ENCODE data around the gene DOCK10. TPM values are rescaled to one million over a fixed set of nuclear protein-coding genes. Genes with fewer than 3 reads are reported as not detected.

Gene DOCK10
- total RNA-seq, 1 donor from 2014 or later, result 10.2 TPM

DNA sequence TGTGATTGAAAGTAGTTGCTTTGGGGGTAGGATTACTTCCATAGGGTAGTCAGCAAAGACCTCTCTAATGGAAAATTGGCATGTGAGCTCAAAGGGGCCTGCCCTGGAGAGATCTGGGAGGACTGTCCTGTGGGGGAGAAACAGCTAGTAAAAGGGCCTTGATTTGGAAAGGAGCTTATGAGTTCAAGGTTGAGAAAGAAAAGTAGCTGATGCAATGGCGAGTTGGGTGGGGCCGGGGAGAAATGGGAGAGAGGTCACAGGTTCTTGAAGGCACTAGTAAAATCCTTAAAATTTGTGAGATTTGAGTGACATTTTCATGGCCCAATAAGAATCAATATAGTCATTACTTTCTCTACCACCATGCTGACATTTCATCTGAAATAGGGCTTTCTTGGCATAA is 244.1 kb downstream of the DOCK10 start:
- DNase-seq (ENCODE audit: low spot score in 2 of 2) (no peak), FAIRE-seq (no peak)

- no peak for DNase-seq (ENCODE audit: low spot score in 2 of 2)
- FAIRE-seq, result no peak
Measured at GRCh38 chr2:224796695-224797305, 245.5 kb downstream of the DOCK10 start.

- FAIRE-seq, result no peak
- DNase-seq (ENCODE audit: low spot score in 2 of 2), result no peak
Measured at GRCh38 chr2:224793946-224794345, 248.3 kb downstream of the DOCK10 start.

GRCh38 chr2:224786848-224787247 is 255.4 kb downstream of the DOCK10 start:
- FAIRE-seq (no peak), DNase-seq (ENCODE audit: low spot score in 2 of 2) (no peak)

DNA sequence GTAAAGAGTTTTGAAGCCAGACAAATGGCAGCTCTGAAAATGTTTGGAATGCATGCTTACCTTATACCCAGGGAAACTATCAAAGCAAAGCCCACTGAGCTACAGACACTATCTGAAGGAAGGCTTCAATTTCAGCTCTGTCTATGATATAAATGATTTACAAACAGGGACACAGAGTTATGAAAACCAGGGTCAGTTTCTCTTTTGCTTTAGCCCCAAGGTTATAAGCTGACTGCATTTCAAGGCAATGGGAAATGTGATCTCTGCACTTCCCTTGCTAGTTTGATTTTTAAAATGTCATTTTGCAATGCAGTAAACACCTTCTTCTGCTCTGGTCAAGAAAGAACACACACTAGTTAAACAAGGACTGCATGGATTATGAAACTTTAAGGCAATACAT is 260.9 kb downstream of the DOCK10 start:
- FAIRE-seq, result no peak

GRCh38 chr2:224780823-224781222 is 261.4 kb downstream of the DOCK10 start:
- FAIRE-seq (no peak), DNase-seq (ENCODE audit: low spot score in 2 of 2) (no peak)

More for the DNA sequence above, 260.9 kb downstream of the DOCK10 start:
- no peak for DNase-seq (ENCODE audit: low spot score in 2 of 2)

DNA sequence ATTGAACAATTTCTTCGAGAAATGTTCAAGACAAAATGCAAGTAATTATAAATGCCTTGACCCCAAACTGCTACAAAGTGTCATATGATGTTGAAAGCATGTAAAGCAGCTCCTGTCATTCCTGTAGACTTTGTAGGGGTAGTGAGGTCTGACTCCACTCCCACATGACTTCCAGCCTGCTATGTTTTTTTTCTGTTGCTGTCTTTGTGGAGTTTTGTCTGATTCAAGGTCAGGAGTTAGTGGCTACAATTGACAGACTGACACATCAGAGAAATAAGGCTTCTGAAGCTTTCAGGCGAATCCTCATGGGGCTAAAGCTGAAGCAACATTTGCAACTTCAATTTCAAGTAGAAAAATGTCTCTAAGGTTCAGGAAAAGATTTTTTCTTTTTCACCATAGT is 262.2 kb downstream of the DOCK10 start:
- FAIRE-seq (no peak), DNase-seq (ENCODE audit: low spot score in 2 of 2) (no peak)

DNA sequence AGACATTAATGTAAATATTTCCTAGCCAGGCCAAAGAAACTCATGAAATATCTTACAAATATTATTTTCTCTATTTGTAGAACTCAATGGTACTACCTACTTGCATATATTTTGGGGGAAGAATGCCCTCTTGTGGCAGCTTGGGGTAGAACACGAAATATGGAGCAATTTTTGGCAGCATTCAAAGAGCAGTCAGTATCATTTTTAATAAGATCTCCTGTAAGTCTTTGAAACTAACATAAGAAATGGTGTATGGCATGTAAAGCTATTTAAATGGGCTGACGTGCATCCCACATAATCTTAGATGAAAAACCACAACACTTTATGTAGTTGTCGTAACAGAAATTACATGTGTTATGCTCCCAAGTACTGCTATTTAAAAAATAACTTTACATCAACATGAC is 263.8 kb downstream of the DOCK10 start:
- DNase-seq (ENCODE audit: low spot score in 2 of 2), result peak; percentile 17 to 38
- FAIRE-seq, result peak; percentile 87

GRCh38 chr2:224777559-224777930 is 264.7 kb downstream of the DOCK10 start:
- FAIRE-seq (no peak), DNase-seq (ENCODE audit: low spot score in 2 of 2) (no peak)

GRCh38 chr2:224776795-224777558 is 265.3 kb downstream of the DOCK10 start:
- FAIRE-seq, result no peak
- DNase-seq (ENCODE audit: low spot score in 2 of 2), result no peak

DNA sequence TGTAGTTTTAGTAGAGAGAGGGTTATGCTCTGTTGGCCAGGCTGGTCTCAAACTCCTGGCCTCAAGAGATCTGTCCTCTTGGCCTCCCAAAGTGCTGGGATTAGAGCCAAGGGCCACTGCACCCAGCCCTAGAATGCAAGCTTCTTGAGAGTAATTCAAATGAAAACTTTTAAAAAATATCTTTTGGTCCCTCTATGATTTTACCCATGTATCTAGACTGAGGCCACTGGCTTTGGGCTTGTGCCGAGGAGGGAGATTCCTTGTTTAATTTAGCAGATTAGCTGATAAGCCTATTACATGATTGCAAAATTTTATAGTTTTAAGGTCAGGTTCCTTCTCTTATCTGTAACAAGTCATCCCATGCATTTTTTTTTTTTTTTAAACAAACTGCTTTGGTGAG is 266.6 kb downstream of the DOCK10 start:
- no peak for FAIRE-seq
- DNase-seq (ENCODE audit: low spot score in 2 of 2), result no peak

- no peak for DNase-seq (ENCODE audit: low spot score in 2 of 2)
- FAIRE-seq, result no peak
Measured at GRCh38 chr2:224774735-224775134, 267.5 kb downstream of the DOCK10 start.

DNA sequence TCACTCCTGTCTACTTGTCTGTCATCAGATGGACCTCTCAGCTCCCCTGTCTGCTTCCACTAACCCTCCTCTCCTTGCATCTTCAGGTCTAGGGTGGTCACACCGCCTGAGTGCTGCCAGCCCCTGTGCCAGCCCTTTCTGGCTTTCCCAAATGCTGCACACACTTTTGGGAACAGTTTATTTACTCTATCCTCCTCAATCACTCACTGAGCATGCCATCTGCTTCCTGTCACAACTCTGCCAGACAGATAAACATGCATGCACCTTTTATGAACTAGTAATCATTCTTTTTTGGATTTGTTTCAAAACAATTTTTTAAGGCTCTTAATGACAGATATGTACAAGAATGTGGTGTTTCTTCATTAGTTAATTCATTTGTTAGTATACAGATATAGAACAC is 269.8 kb downstream of the DOCK10 start:
- DNase-seq (ENCODE audit: low spot score in 2 of 2) (no peak), FAIRE-seq (no peak)

GRCh38 chr2:224769489-224769888 is 272.8 kb downstream of the DOCK10 start:
- DNase-seq (ENCODE audit: low spot score in 2 of 2) (no peak), FAIRE-seq (no peak)

DNA sequence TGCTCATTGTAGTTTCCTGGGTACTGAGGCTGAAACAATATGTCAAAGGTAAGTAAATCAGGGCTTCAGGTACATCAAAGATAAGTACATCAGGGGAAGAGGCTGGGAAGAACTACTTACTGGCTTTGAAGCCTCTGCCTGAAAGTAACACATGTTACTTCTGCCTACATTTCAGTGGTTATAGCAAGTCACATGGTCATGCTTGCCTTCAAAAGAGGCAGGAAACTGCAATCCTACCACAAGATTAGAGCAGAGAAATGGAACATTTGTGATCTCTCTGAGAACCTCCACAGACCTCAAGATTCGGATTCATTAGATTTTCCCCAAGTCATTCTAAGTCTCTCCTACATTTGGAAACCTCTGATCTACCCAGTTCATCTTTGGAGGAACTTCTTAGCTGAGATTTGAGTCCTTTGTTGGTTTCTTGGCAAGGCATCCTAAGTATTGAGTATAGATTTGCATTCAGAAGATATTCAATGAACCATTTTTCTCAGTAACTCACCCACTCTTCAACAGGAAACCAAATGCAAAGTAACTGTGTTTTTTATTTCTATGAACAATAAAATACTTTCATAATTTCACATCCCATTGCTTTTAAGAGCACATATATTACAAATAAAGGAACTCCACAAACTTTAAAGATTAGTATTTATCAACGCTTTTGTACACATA is 277.6 kb downstream of the DOCK10 start:
- DNase-seq (ENCODE audit: low spot score in 2 of 2) (no peak), FAIRE-seq (no peak)

GRCh38 chr2:224757934-224758548 is 284.2 kb downstream of the DOCK10 start:
- DNase-seq (ENCODE audit: low spot score in 2 of 2) (no peak), FAIRE-seq (no peak)

GRCh38 chr2:224753743-224754540 is 288.3 kb downstream of the DOCK10 start:
- no peak for FAIRE-seq
- no peak for DNase-seq (ENCODE audit: low spot score in 2 of 2)

GRCh38 chr2:224751996-224752698 is 290.1 kb downstream of the DOCK10 start:
- DNase-seq (ENCODE audit: low spot score in 2 of 2) (no peak), FAIRE-seq (no peak)

- DNase-seq (ENCODE audit: low spot score in 2 of 2) (no peak), FAIRE-seq (no peak)
Measured at GRCh38 chr2:224749136-224749535, 293.1 kb downstream of the DOCK10 start.

DNA sequence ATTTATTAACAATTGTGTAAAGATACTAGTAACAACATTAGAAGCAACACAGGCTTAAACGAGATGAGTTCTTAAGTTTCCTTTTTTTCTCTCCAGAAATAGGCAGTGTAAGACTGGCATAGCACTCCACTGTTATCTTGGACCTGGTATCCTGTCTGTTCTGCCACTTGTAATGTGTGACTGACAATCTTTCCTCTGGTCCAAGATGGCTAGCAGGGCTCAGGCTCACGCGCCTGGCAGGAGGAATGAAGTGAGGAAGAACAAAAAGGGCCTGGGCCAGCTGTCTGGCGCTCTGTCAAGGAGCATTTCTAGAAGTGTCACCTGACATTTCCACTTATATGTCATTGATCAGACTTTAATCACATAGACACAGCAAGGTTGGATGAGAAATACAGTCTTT is 294.5 kb downstream of the DOCK10 start:
- DNase-seq (ENCODE audit: low spot score in 2 of 2) (no peak), FAIRE-seq (no peak)
